PFSK-1 (cell line): ENCODE results near the gene TRIM63.

ENCODE experiments used
- TAF1 ChIP-seq: IDR thresholded peaks from 2 replicates; pipeline ENCODE4 v1.6.1; 2012; ENCODE audit warnings: low read length, control low read depth, borderline replicate concordance; ENCODE audit not compliant: insufficient read depth
- TF ChIP-seq, protein P1 (sequence below), 2 experiments: IDR thresholded peaks; 2 replicates each; pipeline versions ENCODE4 v1.6.1 to v1.8.0; 2011 to 2012; ENCODE audit warnings: low read depth in 2 of 2, low read length in 2 of 2, control low read depth in 1 of 2, inconsistent platforms in 1 of 2, mild to moderate bottlenecking in 1 of 2, moderate library complexity in 1 of 2; ENCODE audit not compliant: insufficient read depth in 1 of 2

DNA sequence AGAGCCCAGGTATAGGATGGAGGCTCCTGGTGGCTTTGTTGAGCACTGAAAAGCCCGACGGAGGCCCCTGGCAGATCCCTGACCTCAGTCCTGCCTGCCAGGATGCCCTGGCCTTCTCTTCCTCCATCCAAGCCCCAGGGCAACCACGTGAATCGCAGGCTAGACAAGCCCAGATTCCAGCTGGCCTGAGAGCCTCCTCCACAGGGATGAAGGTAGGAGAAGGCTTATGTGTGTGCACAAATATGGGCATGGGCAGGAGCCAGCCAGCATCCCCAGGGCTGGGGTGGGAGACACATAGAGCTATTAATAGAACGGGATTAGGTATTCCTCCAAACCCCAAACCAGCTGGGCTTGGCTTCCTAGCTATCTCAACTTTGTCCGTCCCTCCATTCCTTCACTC lies 49.8 kb downstream of the TRIM63 start:
- no peak for TF ChIP-seq TAF1
- TF ChIP-seq, protein P1, sequence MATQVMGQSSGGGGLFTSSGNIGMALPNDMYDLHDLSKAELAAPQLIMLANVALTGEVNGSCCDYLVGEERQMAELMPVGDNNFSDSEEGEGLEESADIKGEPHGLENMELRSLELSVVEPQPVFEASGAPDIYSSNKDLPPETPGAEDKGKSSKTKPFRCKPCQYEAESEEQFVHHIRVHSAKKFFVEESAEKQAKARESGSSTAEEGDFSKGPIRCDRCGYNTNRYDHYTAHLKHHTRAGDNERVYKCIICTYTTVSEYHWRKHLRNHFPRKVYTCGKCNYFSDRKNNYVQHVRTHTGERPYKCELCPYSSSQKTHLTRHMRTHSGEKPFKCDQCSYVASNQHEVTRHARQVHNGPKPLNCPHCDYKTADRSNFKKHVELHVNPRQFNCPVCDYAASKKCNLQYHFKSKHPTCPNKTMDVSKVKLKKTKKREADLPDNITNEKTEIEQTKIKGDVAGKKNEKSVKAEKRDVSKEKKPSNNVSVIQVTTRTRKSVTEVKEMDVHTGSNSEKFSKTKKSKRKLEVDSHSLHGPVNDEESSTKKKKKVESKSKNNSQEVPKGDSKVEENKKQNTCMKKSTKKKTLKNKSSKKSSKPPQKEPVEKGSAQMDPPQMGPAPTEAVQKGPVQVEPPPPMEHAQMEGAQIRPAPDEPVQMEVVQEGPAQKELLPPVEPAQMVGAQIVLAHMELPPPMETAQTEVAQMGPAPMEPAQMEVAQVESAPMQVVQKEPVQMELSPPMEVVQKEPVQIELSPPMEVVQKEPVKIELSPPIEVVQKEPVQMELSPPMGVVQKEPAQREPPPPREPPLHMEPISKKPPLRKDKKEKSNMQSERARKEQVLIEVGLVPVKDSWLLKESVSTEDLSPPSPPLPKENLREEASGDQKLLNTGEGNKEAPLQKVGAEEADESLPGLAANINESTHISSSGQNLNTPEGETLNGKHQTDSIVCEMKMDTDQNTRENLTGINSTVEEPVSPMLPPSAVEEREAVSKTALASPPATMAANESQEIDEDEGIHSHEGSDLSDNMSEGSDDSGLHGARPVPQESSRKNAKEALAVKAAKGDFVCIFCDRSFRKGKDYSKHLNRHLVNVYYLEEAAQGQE (IDR thresholded peaks at IDR 0.05; ENCODE audit: insufficient read depth in 1 of 2, low read depth in 2 of 2, low read length in 2 of 2), result no peak
